VCaP (cell line): ENCODE results near the gene ADAT3.

ENCODE experiments used
- H3K27ac ChIP-seq: fragments of 450-650 bp; 2 replicates; pipeline ENCODE4 v1.5.1; 2017
- CTCF ChIP-seq: fragments of 450-650 bp; conservative IDR thresholded peaks from 2 replicates; pipeline ENCODE4 v1.5.1; 2017; ENCODE audit warnings: mild to moderate bottlenecking, moderate library complexity

ADAT3 gene

GRCh38 chr19:1901940-1902404 is 3.2 kb upstream of the ADAT3 start:
- no peak overlapping the region for H3K27ac ChIP-seq
- no peak for TF ChIP-seq CTCF

GRCh38 chr19:1902923-1903322 is 2.3 kb upstream of the ADAT3 start:
- H3K27ac ChIP-seq, result peak overlapping the region; percentile 95; the same call in 1 of the 2 replicates
- TF ChIP-seq CTCF, result no peak

- TF ChIP-seq CTCF, result no peak
- peak overlapping the region; percentile 95 for H3K27ac ChIP-seq
Observed at GRCh38 chr19:1904860-1905109, 414 bp upstream of the ADAT3 start.

GRCh38 chr19:1905863-1906375 is 720 bp downstream of the ADAT3 start:
- H3K27ac ChIP-seq, result peak overlapping the region; percentile 95
- TF ChIP-seq CTCF, result no peak

GRCh38 chr19:1906985-1907562 is 1.9 kb downstream of the ADAT3 start:
- no peak for TF ChIP-seq CTCF

GRCh38 chr19:1907563-1908363 is 2.6 kb downstream of the ADAT3 start:
- peak overlapping the region; percentile 82 for H3K27ac ChIP-seq
- no peak for TF ChIP-seq CTCF

More at GRCh38 chr19:1906985-1907562, 1.9 kb downstream of the ADAT3 start:
- peak overlapping the region; percentile 82 for H3K27ac ChIP-seq

GRCh38 chr19:1908364-1908678 is 3.1 kb downstream of the ADAT3 start:
- no peak for TF ChIP-seq CTCF
- H3K27ac ChIP-seq, result peak overlapping the region; percentile 82
